GM23338 (cell line): ENCODE data around the gene GIGYF1. TPM values are rescaled to one million over a fixed set of nuclear protein-coding genes. Genes with fewer than 3 reads are reported as not detected.
"Not testable (repeated sequence)": the region's sequence is repeated elsewhere in the genome, so short reads cannot be mapped to it uniquely, and the experiment has no call there.

Experiments used
- ATAC-seq: fragments of 200-7000 bp; cut with Tn5 transposase; 3 replicates; pipeline ENCODE4 v1.9.1; 2020
- DNase-seq: peaks from one replicate; pipeline ENCODE4 v3.0.0-alpha.2; 2015; ENCODE audit warnings: low spot score
- H2AFZ ChIP-seq: fragments of 200-600 bp; sonication (generic); 2 replicates; pipeline ENCODE4 v1.8.0; 2016; ENCODE audit warnings: antibody characterized with exemption, mild to moderate bottlenecking, moderate library complexity
- H3F3A ChIP-seq: fragments of 200-600 bp; sonication (generic); replicated peaks from 2 replicates; pipeline ENCODE4 v1.8.0; 2017; ENCODE audit warnings: antibody characterized with exemption, mixed run types, low read depth
- H3K27ac ChIP-seq: fragments of 200-600 bp; sonication (generic); 2 replicates; pipeline ENCODE4 v1.6.1; 2016; ENCODE audit warnings: low read depth
- H3K27me3 ChIP-seq: fragments of 200-600 bp; sonication (generic); 2 replicates; pipeline ENCODE4 v1.8.0; 2016; ENCODE audit warnings: mild to moderate bottlenecking, mixed run types, moderate library complexity; ENCODE audit not compliant: insufficient read depth
- H3K36me3 ChIP-seq: fragments of 200-600 bp; sonication (generic); 2 replicates; pipeline ENCODE4 v1.8.0; 2016; ENCODE audit warnings: mild to moderate bottlenecking; ENCODE audit not compliant: insufficient read depth
- H3K4me1 ChIP-seq: fragments of 200-600 bp; sonication (generic); 2 replicates; pipeline ENCODE4 v1.8.0; 2016; ENCODE audit warnings: mild to moderate bottlenecking, moderate library complexity; ENCODE audit not compliant: insufficient read depth
- H3K4me2 ChIP-seq: fragments of 200-600 bp; sonication (generic); 2 replicates; pipeline ENCODE4 v1.7.1; 2017; ENCODE audit warnings: mixed run types
- H3K4me3 ChIP-seq: fragments of 200-600 bp; sonication (generic); 2 replicates; pipeline ENCODE4 v1.6.1; 2016; ENCODE audit warnings: mixed run types
- H3K79me2 ChIP-seq: fragments of 200-600 bp; sonication (generic); replicated peaks from 2 replicates; pipeline ENCODE4 v1.8.0; 2017; ENCODE audit warnings: mild to moderate bottlenecking; ENCODE audit not compliant: insufficient read depth
- H3K9me2 ChIP-seq: fragments of 200-600 bp; sonication (generic); 2 replicates; pipeline ENCODE4 v1.8.0; 2017; ENCODE audit not compliant: insufficient read depth
- H4K20me1 ChIP-seq: fragments of 200-600 bp; sonication (generic); replicated peaks from 2 replicates; pipeline ENCODE4 v1.8.0; 2017; ENCODE audit warnings: mild to moderate bottlenecking; ENCODE audit not compliant: insufficient read depth
- H3K27ac Mint-ChIP-seq: 2 replicates; pipeline ENCODE4 v1.8.0; 2020; ENCODE audit warnings: inconsistent platforms, mild to moderate bottlenecking, moderate library complexity, mixed read lengths
- H3K27me3 Mint-ChIP-seq: 3 replicates; pipeline ENCODE4 v1.8.0; 2022; ENCODE audit warnings: low read depth, mild to moderate bottlenecking, moderate library complexity, mixed read lengths, inconsistent platforms; ENCODE audit not compliant: insufficient read depth, poor library complexity
- H3K36me3 Mint-ChIP-seq: 3 replicates; pipeline ENCODE4 v1.8.0; 2021; ENCODE audit warnings: low read depth, mild to moderate bottlenecking, inconsistent platforms, moderate library complexity, mixed read lengths
- H3K4me1 Mint-ChIP-seq: 3 replicates; pipeline ENCODE4 v1.8.0; 2020; ENCODE audit warnings: mild to moderate bottlenecking, inconsistent platforms, mixed read lengths
- H3K4me3 Mint-ChIP-seq: 3 replicates; pipeline ENCODE4 v1.8.0; 2021; ENCODE audit warnings: moderate library complexity, mild to moderate bottlenecking, inconsistent platforms, mixed read lengths
- H3K9me3 Mint-ChIP-seq: 3 replicates; pipeline ENCODE4 v1.8.0; 2020; ENCODE audit warnings: moderate library complexity, mild to moderate bottlenecking, inconsistent platforms, mixed read lengths
- ZNF114 ChIP-seq: fragments of 250-450 bp; sonication (Bioruptor Pico); IDR thresholded peaks from 2 replicates; pipeline ENCODE4 v1.5.0; 2020; ENCODE audit warnings: mild to moderate bottlenecking, moderate library complexity
- polyA plus RNA-seq: library from polyadenylated mRNA; unstranded; fragments of >200 nt; fragmentation: Nextera tagmentation; extraction: Ambion mirVana; gene quantifications from 2 replicates; pipeline ENCODE4 v1.2.1, GENCODE V29; 2016
- total RNA-seq: library from RNA; depleted of rRNA; stranded (reverse); fragments of >200 nt; shearing (Covaris generic); gene quantifications from 2 replicates; pipeline ENCODE4 v1.2.3, GENCODE V29; 2014
- TF ChIP-seq, protein P1 (sequence below): fragments of 250-450 bp; sonication (Bioruptor Pico); IDR thresholded peaks from 2 replicates; pipeline ENCODE4 v1.5.0; 2020; ENCODE audit warnings: mild to moderate bottlenecking, moderate library complexity

GIGYF1 gene
- total and polyA plus RNA-seq, 2 experiments from 2014 or later = 40.4 to 69.8 TPM

- TF ChIP-seq, protein P1, sequence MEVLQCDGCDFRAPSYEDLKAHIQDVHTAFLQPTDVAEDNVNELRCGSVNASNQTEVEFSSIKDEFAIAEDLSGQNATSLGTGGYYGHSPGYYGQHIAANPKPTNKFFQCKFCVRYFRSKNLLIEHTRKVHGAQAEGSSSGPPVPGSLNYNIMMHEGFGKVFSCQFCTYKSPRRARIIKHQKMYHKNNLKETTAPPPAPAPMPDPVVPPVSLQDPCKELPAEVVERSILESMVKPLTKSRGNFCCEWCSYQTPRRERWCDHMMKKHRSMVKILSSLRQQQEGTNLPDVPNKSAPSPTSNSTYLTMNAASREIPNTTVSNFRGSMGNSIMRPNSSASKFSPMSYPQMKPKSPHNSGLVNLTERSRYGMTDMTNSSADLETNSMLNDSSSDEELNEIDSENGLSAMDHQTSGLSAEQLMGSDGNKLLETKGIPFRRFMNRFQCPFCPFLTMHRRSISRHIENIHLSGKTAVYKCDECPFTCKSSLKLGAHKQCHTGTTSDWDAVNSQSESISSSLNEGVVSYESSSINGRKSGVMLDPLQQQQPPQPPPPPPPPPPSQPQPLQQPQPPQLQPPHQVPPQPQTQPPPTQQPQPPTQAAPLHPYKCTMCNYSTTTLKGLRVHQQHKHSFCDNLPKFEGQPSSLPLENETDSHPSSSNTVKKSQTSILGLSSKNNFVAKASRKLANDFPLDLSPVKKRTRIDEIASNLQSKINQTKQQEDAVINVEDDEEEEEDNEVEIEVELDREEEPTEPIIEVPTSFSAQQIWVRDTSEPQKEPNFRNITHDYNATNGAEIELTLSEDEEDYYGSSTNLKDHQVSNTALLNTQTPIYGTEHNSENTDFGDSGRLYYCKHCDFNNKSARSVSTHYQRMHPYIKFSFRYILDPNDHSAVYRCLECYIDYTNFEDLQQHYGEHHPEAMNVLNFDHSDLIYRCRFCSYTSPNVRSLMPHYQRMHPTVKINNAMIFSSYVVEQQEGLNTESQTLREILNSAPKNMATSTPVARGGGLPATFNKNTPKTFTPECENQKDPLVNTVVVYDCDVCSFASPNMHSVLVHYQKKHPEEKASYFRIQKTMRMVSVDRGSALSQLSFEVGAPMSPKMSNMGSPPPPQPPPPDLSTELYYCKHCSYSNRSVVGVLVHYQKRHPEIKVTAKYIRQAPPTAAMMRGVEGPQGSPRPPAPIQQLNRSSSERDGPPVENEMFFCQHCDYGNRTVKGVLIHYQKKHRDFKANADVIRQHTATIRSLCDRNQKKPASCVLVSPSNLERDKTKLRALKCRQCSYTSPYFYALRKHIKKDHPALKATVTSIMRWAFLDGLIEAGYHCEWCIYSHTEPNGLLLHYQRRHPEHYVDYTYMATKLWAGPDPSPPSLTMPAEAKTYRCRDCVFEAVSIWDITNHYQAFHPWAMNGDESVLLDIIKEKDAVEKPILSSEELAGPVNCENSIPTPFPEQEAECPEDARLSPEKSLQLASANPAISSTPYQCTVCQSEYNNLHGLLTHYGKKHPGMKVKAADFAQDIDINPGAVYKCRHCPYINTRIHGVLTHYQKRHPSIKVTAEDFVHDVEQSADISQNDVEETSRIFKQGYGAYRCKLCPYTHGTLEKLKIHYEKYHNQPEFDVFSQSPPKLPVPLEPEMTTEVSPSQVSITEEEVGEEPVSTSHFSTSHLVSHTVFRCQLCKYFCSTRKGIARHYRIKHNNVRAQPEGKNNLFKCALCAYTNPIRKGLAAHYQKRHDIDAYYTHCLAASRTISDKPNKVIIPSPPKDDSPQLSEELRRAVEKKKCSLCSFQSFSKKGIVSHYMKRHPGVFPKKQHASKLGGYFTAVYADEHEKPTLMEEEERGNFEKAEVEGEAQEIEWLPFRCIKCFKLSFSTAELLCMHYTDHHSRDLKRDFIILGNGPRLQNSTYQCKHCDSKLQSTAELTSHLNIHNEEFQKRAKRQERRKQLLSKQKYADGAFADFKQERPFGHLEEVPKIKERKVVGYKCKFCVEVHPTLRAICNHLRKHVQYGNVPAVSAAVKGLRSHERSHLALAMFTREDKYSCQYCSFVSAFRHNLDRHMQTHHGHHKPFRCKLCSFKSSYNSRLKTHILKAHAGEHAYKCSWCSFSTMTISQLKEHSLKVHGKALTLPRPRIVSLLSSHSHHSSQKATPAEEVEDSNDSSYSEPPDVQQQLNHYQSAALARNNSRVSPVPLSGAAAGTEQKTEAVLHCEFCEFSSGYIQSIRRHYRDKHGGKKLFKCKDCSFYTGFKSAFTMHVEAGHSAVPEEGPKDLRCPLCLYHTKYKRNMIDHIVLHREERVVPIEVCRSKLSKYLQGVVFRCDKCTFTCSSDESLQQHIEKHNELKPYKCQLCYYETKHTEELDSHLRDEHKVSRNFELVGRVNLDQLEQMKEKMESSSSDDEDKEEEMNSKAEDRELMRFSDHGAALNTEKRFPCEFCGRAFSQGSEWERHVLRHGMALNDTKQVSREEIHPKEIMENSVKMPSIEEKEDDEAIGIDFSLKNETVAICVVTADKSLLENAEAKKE (CRISPR knock-in tag) = no peak
Observed at GRCh38 chr7:100719523-100720278, 25.7 kb upstream of the GIGYF1 start (continued).

DNA sequence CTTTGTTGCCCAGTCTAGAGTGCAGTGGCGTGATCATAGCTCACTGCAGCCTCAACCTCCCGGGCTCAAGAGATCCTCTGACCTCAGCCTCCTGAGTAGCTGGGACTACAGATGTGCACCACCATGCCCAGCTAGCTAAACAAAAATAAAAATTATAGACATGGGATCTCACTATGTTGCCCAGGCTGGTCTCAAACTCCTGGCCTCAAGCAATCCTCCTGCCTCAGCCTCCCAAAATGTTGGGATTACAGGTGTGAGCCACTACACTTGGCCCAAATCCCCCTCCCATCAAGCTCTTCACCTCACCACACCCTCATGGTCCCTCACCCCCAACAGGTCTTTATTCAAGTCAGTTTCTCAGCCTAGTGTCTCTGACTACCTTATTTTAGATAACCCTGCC, 23.0 kb upstream of the GIGYF1 start:
- peaks cover 33% of the 10 kb centered on the region for H3K27me3 Mint-ChIP-seq
- not testable (repeated sequence) for H3K36me3 Mint-ChIP-seq, H3K9me2 ChIP-seq, H4K20me1 ChIP-seq, H3K36me3 ChIP-seq, ATAC-seq, H3F3A ChIP-seq, H2AFZ ChIP-seq, H3K27ac ChIP-seq, H3K9me3 Mint-ChIP-seq, H3K4me1 ChIP-seq, H3K4me3 ChIP-seq, H3K27ac Mint-ChIP-seq, H3K4me1 Mint-ChIP-seq, H3K4me2 ChIP-seq, DNase-seq, H3K79me2 ChIP-seq, H3K4me3 Mint-ChIP-seq
- peaks cover 31% of the 10 kb centered on the region for H3K27me3 ChIP-seq

GRCh38 chr7:100714725-100715124, 20.7 kb upstream of the GIGYF1 start:
- Histone ChIP-seq H2AFZ (no peak overlapping the region), H3K4me2 (no peak overlapping the region), H3K4me3 (no peak overlapping the region), H3F3A (no peaks in the 10 kb centered on the region), H3K9me2 (no peaks in the 10 kb centered on the region), H3K27ac (no peak overlapping the region), H3K27me3 (peaks cover 8% of the 10 kb centered on the region), H3K79me2 (no peaks in the 10 kb centered on the region), H3K4me1 (no peaks in the 10 kb centered on the region), H4K20me1 (no peaks in the 10 kb centered on the region), H3K36me3 (no peaks in the 10 kb centered on the region)
- no peak for TF ChIP-seq ZNF114 (CRISPR knock-in tag)
- Mint-ChIP-seq H3K27ac (no peak overlapping the region), H3K27me3 (peaks cover 15% of the 10 kb centered on the region), H3K9me3 (peaks cover 2% of the 10 kb centered on the region; the same call in 1 of the 3 replicates), H3K4me1 (no peaks in the 10 kb centered on the region), H3K36me3 (no peaks in the 10 kb centered on the region; the same call in 2 of the 3 replicates), H3K4me3 (no peak overlapping the region)
- ATAC-seq (no peak), DNase-seq (no peak)
